Progenitor cell of endocrine pancreas (in vitro differentiated cells): ENCODE results near the gene SAMMSON. TPM values are rescaled to one million over a fixed set of nuclear protein-coding genes. Genes with fewer than 3 reads are reported as not detected.

Experiments
- DNase-seq: peaks from one replicate; pipeline ENCODE4 v3.0.0; 2021; ENCODE audit warnings: low spot score; ENCODE audit not compliant: unreplicated experiment
- H3K27ac Mint-ChIP-seq: 2 replicates; pipeline ENCODE4 v1.8.0; 2021; ENCODE audit warnings: mild to moderate bottlenecking, moderate library complexity, mixed read lengths
- H3K27me3 Mint-ChIP-seq: 2 replicates; pipeline ENCODE4 v1.8.0; 2021; ENCODE audit warnings: mixed read lengths
- H3K36me3 Mint-ChIP-seq: 2 replicates; pipeline ENCODE4 v1.8.0; 2022; ENCODE audit warnings: mixed read lengths; ENCODE audit not compliant: insufficient read depth
- H3K4me1 Mint-ChIP-seq: 2 replicates; pipeline ENCODE4 v1.8.0; 2021; ENCODE audit warnings: low read depth, mixed read lengths
- H3K4me3 Mint-ChIP-seq: 2 replicates; pipeline ENCODE4 v1.8.0; 2021; ENCODE audit warnings: low read depth, mild to moderate bottlenecking, moderate library complexity, mixed read lengths
- H3K9me3 Mint-ChIP-seq: 2 replicates; pipeline ENCODE4 v1.8.0; 2021; ENCODE audit warnings: low read depth, mixed read lengths
- CTCF ChIP-seq: fragments of 200-600 bp; sonication (generic); IDR thresholded peaks from one replicate; pipeline ENCODE4 v1.5.0; 2021; ENCODE audit warnings: antibody characterized with exemption, mild to moderate bottlenecking; ENCODE audit not compliant: unreplicated experiment
- total RNA-seq: library from RNA; stranded (reverse); gene quantifications from 2 replicates; pipeline ENCODE4 v1.2.1, GENCODE V29; 2021

The SAMMSON gene
- total RNA-seq, 1 donor from 2014 or later, result 0.17 TPM

- Mint-ChIP-seq H3K27me3 (no peaks in the 10 kb centered on the region), H3K27ac (no peak overlapping the region)
These were observed 14.3 kb upstream of the SAMMSON start for GRCh38 chr3:69985266-69985665.

GRCh38 chr3:69986419-69986818 lies 13.1 kb upstream of the SAMMSON start:
- no peak for TF ChIP-seq CTCF
- Mint-ChIP-seq H3K27me3 (no peaks in the 10 kb centered on the region), H3K36me3 (no peaks in the 10 kb centered on the region), H3K27ac (no peak overlapping the region), H3K4me1 (peaks cover 11% of the 10 kb centered on the region), H3K9me3 (peaks cover 6% of the 10 kb centered on the region), H3K4me3 (no peak overlapping the region)
- no peak for DNase-seq

More at GRCh38 chr3:69985266-69985665, 14.3 kb upstream of the SAMMSON start:
- Mint-ChIP-seq H3K36me3 (no peaks in the 10 kb centered on the region), H3K9me3 (peaks cover 13% of the 10 kb centered on the region), H3K4me1 (peaks cover 11% of the 10 kb centered on the region), H3K4me3 (no peak overlapping the region)
- DNase-seq, result no peak
- no peak for TF ChIP-seq CTCF

- no peak for TF ChIP-seq CTCF
- no peaks in the 10 kb centered on the region for H3K36me3 Mint-ChIP-seq
- H3K27ac Mint-ChIP-seq, result no peak overlapping the region
- H3K9me3 Mint-ChIP-seq, result peaks cover 3% of the 10 kb centered on the region
- H3K4me3 Mint-ChIP-seq, result no peak overlapping the region
- DNase-seq, result no peak
- H3K27me3 Mint-ChIP-seq, result no peaks in the 10 kb centered on the region
- peaks cover 7% of the 10 kb centered on the region for H3K4me1 Mint-ChIP-seq
These were observed 11.7 kb upstream of the SAMMSON start for GRCh38 chr3:69987833-69988232.

DNA sequence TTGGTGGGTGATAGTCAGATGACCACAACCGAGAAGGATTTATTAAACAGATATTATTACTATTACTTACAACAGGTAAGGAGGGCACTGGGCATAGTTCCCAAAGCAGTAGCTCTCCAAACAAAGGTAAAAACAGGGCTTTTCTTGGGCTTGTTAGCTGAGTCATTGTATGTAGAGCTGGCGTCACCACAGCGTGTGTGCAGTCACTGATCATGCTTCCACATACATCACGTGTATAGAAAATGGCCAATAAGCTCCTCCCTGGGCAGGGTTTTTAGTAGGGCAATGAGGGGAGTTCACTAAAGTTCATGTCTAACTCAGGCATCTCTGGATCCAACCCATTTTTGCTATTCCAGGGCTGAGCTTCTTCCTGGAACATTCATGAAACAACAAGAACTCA lies 5.8 kb upstream of the SAMMSON start:
- no peaks in the 10 kb centered on the region for H3K27me3 Mint-ChIP-seq
- H3K36me3 Mint-ChIP-seq, result no peaks in the 10 kb centered on the region
- H3K4me1 Mint-ChIP-seq, result peaks cover 4% of the 10 kb centered on the region
- H3K27ac Mint-ChIP-seq, result no peak overlapping the region
- H3K9me3 Mint-ChIP-seq, result peaks cover 3% of the 10 kb centered on the region
- no peak overlapping the region for H3K4me3 Mint-ChIP-seq
- no peak for TF ChIP-seq CTCF
- DNase-seq, result no peak

DNA sequence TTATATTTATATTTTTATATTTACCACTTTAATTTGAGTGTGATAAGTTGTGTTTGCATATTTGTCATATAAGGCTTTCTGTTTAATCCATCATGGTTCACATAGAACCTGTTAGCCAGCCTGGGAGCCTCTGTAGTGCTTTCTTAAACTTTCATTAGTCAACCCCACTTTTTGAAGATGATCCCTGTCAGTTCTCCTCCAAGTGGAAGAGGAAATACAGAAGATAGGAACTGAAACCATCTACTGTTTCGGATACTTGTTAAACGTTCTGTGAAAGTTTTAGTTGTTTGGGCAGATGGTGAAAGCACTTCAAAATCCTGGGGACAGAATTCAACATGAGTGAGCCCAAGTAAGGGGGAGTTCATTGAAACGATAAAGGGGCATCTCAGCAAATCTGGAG lies 4.6 kb upstream of the SAMMSON start:
- H3K27ac Mint-ChIP-seq, result no peak overlapping the region

More for the DNA sequence above, 4.6 kb upstream of the SAMMSON start:
- DNase-seq, result no peak
- Mint-ChIP-seq H3K36me3 (no peaks in the 10 kb centered on the region), H3K27me3 (no peaks in the 10 kb centered on the region), H3K4me3 (no peak overlapping the region), H3K9me3 (no peaks in the 10 kb centered on the region), H3K4me1 (peaks cover 7% of the 10 kb centered on the region)
- no peak for TF ChIP-seq CTCF
